Thyroid gland (tissue), 4 donors: ENCODE results near the gene PCDH12. TPM values are rescaled to one million over a fixed set of nuclear protein-coding genes. Genes with fewer than 3 reads are reported as not detected.

Source experiments
- DNase-seq, 2 donors: peaks; one replicate each; pipeline ENCODE4 v3.0.0-alpha.2; 2019
- H3K27ac ChIP-seq, 3 donors: fragments of 200-600 bp; sonication (generic); 1 replicate in 2 of 3; 2 replicates in 1 of 3; pipeline ENCODE4 v1.5.1; 2016 to 2019; ENCODE audit warnings: mild to moderate bottlenecking in 1 of 3, moderate library complexity in 1 of 3
- H3K27me3 ChIP-seq: fragments of 200-600 bp; sonication (generic); one replicate; pipeline ENCODE4 v1.5.1; 2019
- H3K36me3 ChIP-seq, 2 donors: fragments of 200-600 bp; sonication (generic); one replicate each; pipeline ENCODE4 v1.5.1; 2016 to 2019
- H3K4me1 ChIP-seq, 2 donors: fragments of 200-600 bp; sonication (generic); one replicate each; pipeline ENCODE4 v1.5.1; 2017 to 2019
- H3K4me3 ChIP-seq, 3 donors: fragments of 200-600 bp; sonication (generic); replicated peaks in 1 of 3; 1 replicate in 2 of 3; 2 replicates in 1 of 3; pipeline ENCODE4 v1.5.1; 2016; ENCODE audit warnings: mild to moderate bottlenecking in 1 of 3
- H3K9me3 ChIP-seq: fragments of 200-600 bp; sonication (generic); one replicate; pipeline ENCODE4 v1.5.1; 2017
- CTCF ChIP-seq, 6 experiments: fragments of 200-600 bp in 3 of 6; fragments of 450-650 bp in 3 of 6; sonication (generic) in 3 of 6; IDR thresholded peaks; one replicate each; pipeline ENCODE4 v1.5.1; 2016 to 2019; ENCODE audit warnings: antibody characterized with exemption in 6 of 6, mild to moderate bottlenecking in 2 of 6, inconsistent platforms in 1 of 6, moderate library complexity in 1 of 6
- POLR2A ChIP-seq, 2 donors: fragments of 450-650 bp; IDR thresholded peaks; one replicate each; pipeline ENCODE4 v1.6.1; 2017; ENCODE audit warnings: antibody characterized with exemption in 2 of 2, mild to moderate bottlenecking in 2 of 2, moderate library complexity in 1 of 2
- WGBS, 2 donors: methylation state at CpG; one replicate each; pipeline ENCODE4 v1.1.5; 2017; 5-methylcytosine and 5-hydroxymethylcytosine counted together
- intact Hi-C: fragments of 100-400 bp; cut with DNase I; formaldehyde crosslinking; loops from one replicate; pipeline ENCODE4 v1.15.1; 2023
- total RNA-seq, 4 donors: library from RNA; depleted of rRNA; stranded (reverse); fragments of >200 nt; gene quantifications; one replicate each; pipeline ENCODE4 v1.2.3, GENCODE V29; 2016

The PCDH12 gene
- total RNA-seq, 4 donors from 2014 or later: 7.7 to 23.2 (median 8.0) TPM

DNA sequence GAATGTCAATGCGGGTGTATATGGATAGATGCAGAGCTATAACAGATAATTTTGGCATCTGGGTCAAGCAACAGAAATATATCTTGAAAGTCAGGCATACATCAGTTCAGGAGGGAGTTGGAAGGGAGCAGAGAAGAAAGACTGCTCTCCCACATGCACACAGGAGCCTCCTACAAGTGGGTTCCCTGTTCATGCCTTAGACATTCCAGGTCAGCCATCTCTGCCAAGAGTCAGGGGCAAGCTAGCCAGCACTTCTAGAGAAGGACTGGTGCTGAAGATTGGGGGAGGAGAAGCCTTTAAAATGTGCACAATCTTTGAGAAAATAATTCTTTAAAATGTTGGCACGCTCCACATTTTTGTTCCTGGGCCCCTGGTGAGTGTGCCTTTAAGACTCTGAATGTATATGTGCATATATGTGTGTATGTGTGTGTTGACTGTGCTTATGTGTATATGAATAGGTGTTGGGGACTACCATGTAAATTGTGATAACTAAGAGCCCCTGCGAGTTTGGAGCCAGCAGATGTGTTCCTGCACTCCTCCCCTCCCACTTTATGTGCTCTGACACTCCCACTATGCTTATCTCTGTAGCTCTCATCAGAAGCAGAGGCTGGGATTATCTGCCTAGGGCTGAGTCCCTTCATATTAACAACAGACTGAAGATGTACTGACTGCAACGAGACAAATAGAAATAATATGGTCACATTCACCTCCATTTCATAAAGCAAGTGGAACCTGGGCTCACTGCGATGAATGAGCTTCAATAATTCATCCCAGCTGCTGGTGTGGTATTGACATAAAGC, 55.8 kb downstream of the PCDH12 start:
- 63 to 69% methylated on average over 5 of the region's 5 CpGs for WGBS, 2 donors

GRCh38 chr5:141898448-141899049, 59.5 kb downstream of the PCDH12 start:
- H3K27ac ChIP-seq: no peak overlapping the region
- H3K36me3 ChIP-seq: no peaks in the 10 kb centered on the region
- intact Hi-C loops: no loop called here
- H3K4me3 ChIP-seq: no peak overlapping the region
- no peaks in the 10 kb centered on the region for H3K27me3 ChIP-seq
- no peaks in the 10 kb centered on the region for H3K4me1 ChIP-seq
- H3K9me3 ChIP-seq: no peaks in the 10 kb centered on the region
- no peak for DNase-seq
- TF ChIP-seq CTCF (IDR thresholded peaks at IDR 0.05) (no peak), POLR2A (IDR thresholded peaks at IDR 0.05) (no peak)
- WGBS, 2 donors: 76 to 88% methylated on average over 2 of the region's 2 CpGs

More for the DNA sequence above, 55.8 kb downstream of the PCDH12 start:
- no peaks in the 10 kb centered on the region for H3K36me3 ChIP-seq
- no peaks in the 10 kb centered on the region for H3K9me3 ChIP-seq
- peak; percentile 55 to 70 for DNase-seq
- TF ChIP-seq CTCF (IDR thresholded peaks at IDR 0.05): no peak
- TF ChIP-seq POLR2A (IDR thresholded peaks at IDR 0.05): no peak
- H3K27ac ChIP-seq: no peak overlapping the region
- H3K4me1 ChIP-seq: peaks cover 0 to 4% of the 10 kb centered on the region in 2 donors
- H3K27me3 ChIP-seq: no peaks in the 10 kb centered on the region
- no peak overlapping the region for H3K4me3 ChIP-seq
- intact Hi-C loops: no loop called here

GRCh38 chr5:141897425-141897824, 60.6 kb downstream of the PCDH12 start:
- Histone ChIP-seq H3K4me3 (no peak overlapping the region), H3K36me3 (no peaks in the 10 kb centered on the region), H3K4me1 (no peaks in the 10 kb centered on the region), H3K9me3 (no peaks in the 10 kb centered on the region), H3K27ac (no peak overlapping the region), H3K27me3 (no peaks in the 10 kb centered on the region)
- 96 to 98% methylated on average over 4 of the region's 4 CpGs for WGBS, 2 donors
- no peak for DNase-seq
- intact Hi-C loops: no loop called here
- no peak for TF ChIP-seq POLR2A (IDR thresholded peaks at IDR 0.05)
- no peak for TF ChIP-seq CTCF (IDR thresholded peaks at IDR 0.05)

Other genes starting within 250 kb of the PCDH12 start
- 10 to 100 TPM; 23.4 to 76.2 (median 37.5) TPM for gene PCDH1, start 79.8 kb downstream of the PCDH12 start, total RNA-seq
- gene DELE1, start 34.3 kb downstream of the PCDH12 start, total RNA-seq: 100 to 1,000 TPM in 1 of 4 donors, 10 to 100 TPM in 3; 68.5 to 130 (median 85.1) TPM
- gene RNF14, start 10.9 kb upstream of the PCDH12 start, total RNA-seq: 10 to 100 TPM; 52.5 to 69.7 (median 61.7) TPM
- gene GNPDA1, start 54.8 kb upstream of the PCDH12 start, total RNA-seq: 10 to 100 TPM; 28.8 to 56.3 (median 45.8) TPM
- gene NDFIP1, start 150.6 kb upstream of the PCDH12 start, total RNA-seq: 100 to 1,000 TPM; 185 to 351 (median 297) TPM